HepG2 (cell line): ENCODE measurements around the gene UHMK1. TPM values are rescaled to one million over a fixed set of nuclear protein-coding genes. Genes with fewer than 3 reads are reported as not detected.

ENCODE experiments used
- ATAC-seq: fragments of 200-7000 bp; cut with Tn5 transposase; 3 replicates; pipeline ENCODE4 v1.9.1; 2020; ENCODE audit warnings: mild to moderate bottlenecking, moderate library complexity
- BruUV-seq: library from RNA; stranded (reverse); fragments of 400-500 nt; replicated peaks from 2 replicates; lab custom pipeline; 2021; lab: Mats Ljungman, UMichigan
- CTCF ChIA-PET: fragments of 300-600 bp; formaldehyde crosslinking; extraction: SDS; loops from one replicate; lab custom pipeline; 2021; ENCODE audit warnings: low total read pairs, inconsistent platforms, low intra/inter-chr PET ratio; lab: Yijun Ruan, JAX
- POLR2A ChIA-PET: fragments of 350-600 bp; sonication (Branson Sonifier 250); formaldehyde crosslinking; loops from one replicate; lab custom pipeline; 2020; ENCODE audit warnings: antibody characterized with exemption, inconsistent platforms; lab: Yijun Ruan, JAX
- DNase-seq: peaks from one replicate; pipeline ENCODE4 v3.0.0-alpha.2; 2015; ENCODE audit warnings: low spot score
- FAIRE-seq: peaks from 3 replicates; lab custom pipeline; 2011; peaks lifted over from hg19 to GRCh38; lab: Jason Lieb, UNC
- H2AFZ ChIP-seq: one replicate; pipeline ENCODE4 v1.6.1; 2011; ENCODE audit warnings: low read length, inconsistent platforms
- H3K27ac ChIP-seq: fragments of 300-600 bp; 3 replicates; pipeline ENCODE4 v1.8.0; 2011; ENCODE audit warnings: mixed run types, mild to moderate bottlenecking, mixed read lengths, low read length, inconsistent platforms; ENCODE audit not compliant: insufficient read depth; ENCODE audit errors: extremely low read length
- H3K27me3 ChIP-seq, 2 experiments: fragments of 200-600 bp in 1 of 2; 2 replicates in 1 of 2; 3 replicates in 1 of 2; pipeline versions ENCODE4 v1.6.0 to v1.8.0; 2011; ENCODE audit warnings: low read length in 2 of 2, mild to moderate bottlenecking in 2 of 2, moderate library complexity in 2 of 2, inconsistent platforms in 1 of 2; ENCODE audit not compliant: insufficient read depth in 2 of 2, control insufficient read depth in 1 of 2
- H3K36me3 ChIP-seq, 2 experiments: fragments of 200-600 bp in 1 of 2; replicated peaks in 1 of 2; 2 replicates in 1 of 2; 3 replicates in 1 of 2; pipeline versions ENCODE4 v1.5.1 to v1.8.0; 2011; ENCODE audit warnings: low read length in 2 of 2, inconsistent platforms in 1 of 2; ENCODE audit not compliant: insufficient read depth in 2 of 2, control insufficient read depth in 1 of 2
- H3K4me1 ChIP-seq: 2 replicates; pipeline ENCODE4 v1.5.1; 2012; ENCODE audit warnings: low read length, inconsistent platforms; ENCODE audit not compliant: insufficient read depth
- H3K4me2 ChIP-seq: 2 replicates; pipeline ENCODE4 v1.6.0; 2011; ENCODE audit warnings: low read depth, low read length, inconsistent platforms
- H3K4me3 ChIP-seq, 3 experiments: fragments of 200-600 bp in 1 of 3; sonication (generic), shearing (Covaris generic) in 1 of 3; replicated peaks in 1 of 3; 2 replicates each; pipeline ENCODE4 v1.5.1; 2011 to 2016; ENCODE audit warnings: low read length in 3 of 3, inconsistent platforms in 2 of 3, low read depth in 2 of 3, mild to moderate bottlenecking in 2 of 3, control low read depth in 1 of 3, mixed read lengths in 1 of 3; ENCODE audit not compliant: insufficient read depth in 1 of 3
- H3K79me2 ChIP-seq: one replicate; pipeline ENCODE4 v1.6.1; 2011; ENCODE audit warnings: low read length, inconsistent platforms; ENCODE audit not compliant: insufficient read depth
- H3K9ac ChIP-seq: 2 replicates; pipeline ENCODE4 v1.6.0; 2011; ENCODE audit warnings: mild to moderate bottlenecking, low read depth, low read length, inconsistent platforms; ENCODE audit not compliant: insufficient read depth
- H3K9me3 ChIP-seq: 2 replicates; pipeline ENCODE4 v1.5.1; 2012; ENCODE audit warnings: mild to moderate bottlenecking, low read length
- H4K20me1 ChIP-seq: 2 replicates; pipeline ENCODE4 v1.6.0; 2011; ENCODE audit warnings: inconsistent platforms, mild to moderate bottlenecking, low read length, moderate library complexity; ENCODE audit not compliant: insufficient read depth
- JARID2 ChIP-seq: sonication (generic); formaldehyde crosslinking; IDR thresholded peaks from 2 replicates; pipeline ENCODE4 v1.8.1; 2023; ENCODE audit warnings: missing genetic modification reagents, inconsistent platforms; ENCODE audit not compliant: insufficient replicate concordance
- RBM22 ChIP-seq: fragments of 200-400 bp; formaldehyde crosslinking; optimal IDR thresholded peaks from 2 replicates; pipeline ENCODE3; 2017; ENCODE audit warnings: mild to moderate bottlenecking, low read length, moderate library complexity
- SRF ChIP-seq: IDR thresholded peaks from 2 replicates; pipeline ENCODE4 v1.6.1; 2011; ENCODE audit warnings: mild to moderate bottlenecking, low read depth, low read length, moderate library complexity
- ZNF816 ChIP-seq: sonication (generic); formaldehyde crosslinking; IDR thresholded peaks from 2 replicates; pipeline ENCODE4 v1.8.0; 2022; ENCODE audit warnings: missing genetic modification reagents, mild to moderate bottlenecking, borderline replicate concordance
- ZUFSP ChIP-seq: sonication (generic); formaldehyde crosslinking; IDR thresholded peaks from 2 replicates; pipeline ENCODE4 v1.9.0; 2021; ENCODE audit warnings: missing genetic modification reagents, mild to moderate bottlenecking, borderline replicate concordance
- WGBS: methylation state at CpG from one replicate; pipeline ENCODE4 v1.1.6; 2017; ENCODE audit warnings: low lambda C conversion rate; 5-methylcytosine and 5-hydroxymethylcytosine counted together
- in situ Hi-C: cut with HindIII; loops from 2 replicates; pipeline ENCODE4 v1.10.0; 2017; ENCODE audit warnings: low pct_unique_long_range_greater_than_20kb; ENCODE audit not compliant: extremely low pct_ligation_motif_present
- intact Hi-C: fragments of 100-400 bp; cut with micrococcal nuclease; formaldehyde crosslinking; loops from one replicate; pipeline ENCODE4 v1.10.0; 2022; ENCODE audit not compliant: unreplicated experiment
- polyA plus RNA-seq, 8 experiments: library from polyadenylated mRNA; depleted of rRNA in 3 of 8; stranded (reverse) in 7 of 8; unstranded in 1 of 8; fragments of >200 nt; fragmentation: Illumina TruSeq in 4 of 8; extraction: Trizol in 4 of 8; gene quantifications; 2 replicates each; pipeline versions ENCODE4 v1.2.1 to v1.2.3, GENCODE V29; 2011 to 2016; ENCODE audit warnings: low read depth in 4 of 8, missing spikeins in 1 of 8, mixed read lengths in 1 of 8; ENCODE audit not compliant: insufficient read depth in 1 of 8
- total RNA-seq, 5 experiments: library from RNA; depleted of rRNA; stranded (reverse); fragments of >200 nt; fragmentation: Illumina TruSeq; extraction: Trizol; gene quantifications; 2 replicates each; pipeline ENCODE4 v1.2.3, GENCODE V29; 2016; ENCODE audit warnings: low read depth in 1 of 5
- TF ChIP-seq, protein P1 (sequence below): sonication (generic); formaldehyde crosslinking; IDR thresholded peaks from 2 replicates; pipeline ENCODE4 v1.4.0; 2020; ENCODE audit warnings: missing genetic modification reagents

The UHMK1 gene
- total and polyA plus RNA-seq, 2 of the 13 experiments (the other 11 are each of a cell fraction or from before 2014, with no cell fraction given), result 12.9 to 20.0 TPM

GRCh38 chr1:162578071-162578700, 80.6 kb downstream of the UHMK1 start:
- Histone ChIP-seq H3K4me2 (no peak overlapping the region), H2AFZ (no peak overlapping the region), H3K9me3 (no peaks in the 10 kb centered on the region), H3K4me3 (no peak overlapping the region), H3K4me1 (no peaks in the 10 kb centered on the region), H4K20me1 (0 out of 2 replicates have a peak, but pooled peaks cover 3% of the 10 kb centered on the region), H3K9ac (no peak overlapping the region), H3K79me2 (peaks cover 13% of the 10 kb centered on the region), H3K27me3 (no peaks in the 10 kb centered on the region), H3K36me3 (peaks cover 10 to 56% of the 10 kb centered on the region in 2 experiments), H3K27ac (no peak overlapping the region)
- intact Hi-C loops (no loop called here), in situ Hi-C loops (no loop called here)
- POLR2A ChIA-PET, result no interaction called here
- TF ChIP-seq ZUFSP (CRISPR knock-in tag) (no peak), JARID2 (CRISPR knock-in tag) (no peak), RBM22 (no peak), SRF (no peak), ZNF816 (CRISPR knock-in tag) (no peak)
- TF ChIP-seq, protein P1, sequence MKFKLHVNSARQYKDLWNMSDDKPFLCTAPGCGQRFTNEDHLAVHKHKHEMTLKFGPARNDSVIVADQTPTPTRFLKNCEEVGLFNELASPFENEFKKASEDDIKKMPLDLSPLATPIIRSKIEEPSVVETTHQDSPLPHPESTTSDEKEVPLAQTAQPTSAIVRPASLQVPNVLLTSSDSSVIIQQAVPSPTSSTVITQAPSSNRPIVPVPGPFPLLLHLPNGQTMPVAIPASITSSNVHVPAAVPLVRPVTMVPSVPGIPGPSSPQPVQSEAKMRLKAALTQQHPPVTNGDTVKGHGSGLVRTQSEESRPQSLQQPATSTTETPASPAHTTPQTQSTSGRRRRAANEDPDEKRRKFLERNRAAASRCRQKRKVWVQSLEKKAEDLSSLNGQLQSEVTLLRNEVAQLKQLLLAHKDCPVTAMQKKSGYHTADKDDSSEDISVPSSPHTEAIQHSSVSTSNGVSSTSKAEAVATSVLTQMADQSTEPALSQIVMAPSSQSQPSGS (CRISPR knock-in tag), result no peak
- ATAC-seq (no peak), FAIRE-seq (no peak), DNase-seq (no peak)
- 98% methylated on average over 4 of the region's 4 CpGs for WGBS
- CTCF ChIA-PET, result no interaction called here
- BruUV-seq, result no TSS peak
